NCI-H1694 treated with DMSO at 0.1 percent for 48 hours (cell line): ENCODE results near the gene PGBD2.
"Not testable (repeated sequence)": the region's sequence is repeated elsewhere in the genome, so short reads cannot be mapped to it uniquely, and the experiment has no call there.

Source experiments
- DNase-seq: peaks from one replicate; lab custom pipeline; 2025; lab: John Stamatoyannopoulos, UW

Gene PGBD2

GRCh38 chr1:248906009-248906752 lies at the start of gene PGBD2:
Gene PGBD2, plus strand, starts transcription at chr1:248906235. Its CDS starts 7,628 bp downstream, at chr1:248913863.
- peak; percentile 92 for DNase-seq

GRCh38 chr1:248857201-248857600 lies 48.8 kb upstream of the PGBD2 start:
- DNase-seq = no peak

GRCh38 chr1:248857749-248858095 lies 48.3 kb upstream of the PGBD2 start:
- no peak for DNase-seq

- peak; percentile 79 for DNase-seq
Observed at GRCh38 chr1:248858096-248858890, 47.7 kb upstream of the PGBD2 start.

- DNase-seq = peak; percentile 98
Observed at GRCh38 chr1:248858891-248859889, 46.8 kb upstream of the PGBD2 start, which contains the start of gene ZNF692. Gene ZNF692, minus strand, starts transcription at chr1:248859085. Its CDS starts 776 bp downstream, at chr1:248858309.

- DNase-seq = no peak
Observed at GRCh38 chr1:248860007-248860406, 46.0 kb upstream of the PGBD2 start.

- no peak for DNase-seq
Observed at GRCh38 chr1:248861616-248862015, 44.4 kb upstream of the PGBD2 start.

- DNase-seq = no peak
Observed at GRCh38 chr1:248862695-248862997, 43.4 kb upstream of the PGBD2 start.

- DNase-seq = peak; percentile 91
Observed at GRCh38 chr1:248862998-248863881, 42.8 kb upstream of the PGBD2 start.

GRCh38 chr1:248871837-248872401 lies 34.1 kb upstream of the PGBD2 start:
- DNase-seq = no peak

GRCh38 chr1:248872752-248873408 lies 33.2 kb upstream of the PGBD2 start:
- DNase-seq = peak; percentile 70

- DNase-seq = peak; percentile 99
Observed at GRCh38 chr1:248873409-248873992, 32.5 kb upstream of the PGBD2 start.

- DNase-seq = peak; percentile 99
Observed at GRCh38 chr1:248873993-248874533, 32.0 kb upstream of the PGBD2 start.

- no peak for DNase-seq
Observed at GRCh38 chr1:248881261-248881660, 24.8 kb upstream of the PGBD2 start.

GRCh38 chr1:248882427-248882826 lies 23.6 kb upstream of the PGBD2 start:
- not testable (repeated sequence) for DNase-seq

- DNase-seq = peak; percentile 4
Observed at GRCh38 chr1:248884632-248885295, 21.3 kb upstream of the PGBD2 start.

GRCh38 chr1:248885646-248886045 lies 20.4 kb upstream of the PGBD2 start:
- DNase-seq = no peak

- no peak for DNase-seq
Observed at GRCh38 chr1:248886237-248886895, 19.7 kb upstream of the PGBD2 start.

- not testable (repeated sequence) for DNase-seq
Observed at GRCh38 chr1:248889914-248890243, 16.2 kb upstream of the PGBD2 start.
